Loucy (cell line): ENCODE results near the gene AQP3.

Source experiments
- H2AFZ ChIP-seq: fragments of 200-600 bp; sonication (generic); 2 replicates; pipeline ENCODE4 v1.6.0; 2016; ENCODE audit warnings: antibody characterized with exemption, mild to moderate bottlenecking, low read length, moderate library complexity
- H3F3A ChIP-seq: fragments of 200-600 bp; 2 replicates; pipeline ENCODE4 v1.6.0; 2016; ENCODE audit warnings: antibody characterized with exemption, low read depth, mild to moderate bottlenecking
- H3K27me3 ChIP-seq: fragments of 200-600 bp; sonication (generic); 2 replicates; pipeline ENCODE4 v1.6.1; 2014; ENCODE audit warnings: low read length, mild to moderate bottlenecking; ENCODE audit not compliant: insufficient read depth, poor library complexity, severe bottlenecking
- H3K36me3 ChIP-seq: fragments of 200-600 bp; sonication (generic); 2 replicates; pipeline ENCODE4 v1.6.1; 2016; ENCODE audit warnings: low read length; ENCODE audit not compliant: insufficient read depth
- H3K4me1 ChIP-seq: fragments of 200-600 bp; sonication (generic); 2 replicates; pipeline ENCODE4 v1.5.1; 2014; ENCODE audit warnings: low read length, mild to moderate bottlenecking; ENCODE audit not compliant: insufficient read depth, poor library complexity, severe bottlenecking
- H3K4me2 ChIP-seq: fragments of 200-600 bp; sonication (generic); 2 replicates; pipeline ENCODE4 v1.6.0; 2014; ENCODE audit warnings: antibody characterized with exemption, low read length, low read depth, mild to moderate bottlenecking; ENCODE audit not compliant: poor library complexity, severe bottlenecking
- H3K4me3 ChIP-seq: fragments of 200-600 bp; sonication (generic); 2 replicates; pipeline ENCODE4 v1.5.1; 2014; ENCODE audit warnings: low read length, mild to moderate bottlenecking, mixed read lengths; ENCODE audit not compliant: poor library complexity, severe bottlenecking
- H3K79me2 ChIP-seq: fragments of 200-600 bp; sonication (generic); 2 replicates; pipeline ENCODE4 v1.6.1; 2014; ENCODE audit warnings: low read length; ENCODE audit not compliant: insufficient read depth
- H3K9ac ChIP-seq: fragments of 200-600 bp; sonication (generic); 2 replicates; pipeline ENCODE4 v1.6.0; 2014; ENCODE audit warnings: mild to moderate bottlenecking, low read depth, low read length, moderate library complexity; ENCODE audit not compliant: poor library complexity, severe bottlenecking
- H3K9me2 ChIP-seq: fragments of 200-600 bp; sonication (generic); replicated peaks from 2 replicates; pipeline ENCODE4 v1.6.1; 2016; ENCODE audit warnings: low read depth, low read length, mixed read lengths
- H3K9me3 ChIP-seq: fragments of 200-600 bp; sonication (generic); 2 replicates; pipeline ENCODE4 v1.6.1; 2014; ENCODE audit warnings: mild to moderate bottlenecking, antibody characterized with exemption, low read length, low read depth; ENCODE audit not compliant: insufficient read depth
- H4K20me1 ChIP-seq: fragments of 200-600 bp; sonication (generic); 2 replicates; pipeline ENCODE4 v1.6.0; 2014; ENCODE audit warnings: antibody characterized with exemption, low read length, mild to moderate bottlenecking; ENCODE audit not compliant: insufficient read depth, poor library complexity, severe bottlenecking
- CTCF ChIP-seq: fragments of 200-600 bp; sonication (generic); conservative IDR thresholded peaks from 2 replicates; pipeline ENCODE4 v1.5.1; 2014; ENCODE audit warnings: mild to moderate bottlenecking, antibody characterized with exemption, low read length
- EZH2phosphoT487 ChIP-seq: fragments of 200-600 bp; IDR thresholded peaks from 2 replicates; pipeline ENCODE4 v1.6.1; 2018; ENCODE audit warnings: antibody characterized with exemption, mild to moderate bottlenecking, moderate library complexity, borderline replicate concordance

AQP3 gene

GRCh38 chr9:33433871-33434270 is 13.5 kb downstream of the AQP3 start:
- H3K36me3 ChIP-seq = no peaks in the 10 kb centered on the region
- H3K4me1 ChIP-seq = no peaks in the 10 kb centered on the region
- H3K79me2 ChIP-seq = no peaks in the 10 kb centered on the region
- H3K9ac ChIP-seq = no peak overlapping the region
- H4K20me1 ChIP-seq = no peaks in the 10 kb centered on the region
- no peak for TF ChIP-seq EZH2phosphoT487
- H3K27me3 ChIP-seq = no peaks in the 10 kb centered on the region
- no peaks in the 10 kb centered on the region for H3F3A ChIP-seq
- no peaks in the 10 kb centered on the region for H3K9me2 ChIP-seq
- no peak overlapping the region for H3K4me2 ChIP-seq
- H3K4me3 ChIP-seq = no peak overlapping the region
- H2AFZ ChIP-seq = no peak overlapping the region; the same call in 1 of the 2 replicates
- no peaks in the 10 kb centered on the region for H3K9me3 ChIP-seq

- TF ChIP-seq EZH2phosphoT487 (no peak), CTCF (no peak)
- H3K36me3 ChIP-seq = no peaks in the 10 kb centered on the region
- no peaks in the 10 kb centered on the region for H3F3A ChIP-seq
- no peak overlapping the region for H3K4me2 ChIP-seq
- H3K79me2 ChIP-seq = no peaks in the 10 kb centered on the region
- H3K4me3 ChIP-seq = no peak overlapping the region
- H4K20me1 ChIP-seq = no peaks in the 10 kb centered on the region
- H3K27me3 ChIP-seq = no peaks in the 10 kb centered on the region
- H3K9me3 ChIP-seq = no peaks in the 10 kb centered on the region
- H3K9ac ChIP-seq = no peak overlapping the region
- no peaks in the 10 kb centered on the region for H3K9me2 ChIP-seq
- no peak overlapping the region for H2AFZ ChIP-seq
- H3K4me1 ChIP-seq = no peaks in the 10 kb centered on the region
These were observed 16.0 kb downstream of the AQP3 start for GRCh38 chr9:33431420-33431819.

- no peaks in the 10 kb centered on the region for H3K9me3 ChIP-seq
- no peak overlapping the region for H3K4me2 ChIP-seq
- TF ChIP-seq EZH2phosphoT487 (no peak), CTCF (no peak)
- no peaks in the 10 kb centered on the region for H4K20me1 ChIP-seq
- no peak overlapping the region for H2AFZ ChIP-seq
- H3K4me1 ChIP-seq = no peaks in the 10 kb centered on the region
- no peaks in the 10 kb centered on the region for H3K36me3 ChIP-seq
- H3K4me3 ChIP-seq = no peak overlapping the region
- no peaks in the 10 kb centered on the region for H3K9me2 ChIP-seq
- no peaks in the 10 kb centered on the region for H3F3A ChIP-seq
- no peaks in the 10 kb centered on the region for H3K79me2 ChIP-seq
- no peaks in the 10 kb centered on the region for H3K27me3 ChIP-seq
- no peak overlapping the region for H3K9ac ChIP-seq
These were observed 16.5 kb downstream of the AQP3 start for GRCh38 chr9:33430942-33431341.

- Histone ChIP-seq H3K27me3 (no peaks in the 10 kb centered on the region), H3K79me2 (no peaks in the 10 kb centered on the region), H3K4me3 (no peak overlapping the region), H4K20me1 (no peaks in the 10 kb centered on the region), H3K4me2 (no peak overlapping the region), H3K9ac (no peak overlapping the region), H2AFZ (no peak overlapping the region), H3K36me3 (no peaks in the 10 kb centered on the region), H3K9me3 (no peaks in the 10 kb centered on the region), H3K9me2 (no peaks in the 10 kb centered on the region), H3K4me1 (no peaks in the 10 kb centered on the region), H3F3A (no peaks in the 10 kb centered on the region)
- TF ChIP-seq CTCF (no peak), EZH2phosphoT487 (no peak)
These were observed 18.0 kb downstream of the AQP3 start for GRCh38 chr9:33429256-33429985.
